IMR-90 (cell line): ENCODE data around the gene SDK1.

Source experiments
- POLR2A ChIP-seq: IDR thresholded peaks from 2 replicates; pipeline ENCODE4 v1.6.1; 2012; ENCODE audit warnings: mild to moderate bottlenecking, low read depth, low read length
- RFX5 ChIP-seq: IDR thresholded peaks from 2 replicates; pipeline ENCODE4 v1.8.0; 2012; ENCODE audit warnings: low read depth, mild to moderate bottlenecking, low read length, moderate library complexity

DNA sequence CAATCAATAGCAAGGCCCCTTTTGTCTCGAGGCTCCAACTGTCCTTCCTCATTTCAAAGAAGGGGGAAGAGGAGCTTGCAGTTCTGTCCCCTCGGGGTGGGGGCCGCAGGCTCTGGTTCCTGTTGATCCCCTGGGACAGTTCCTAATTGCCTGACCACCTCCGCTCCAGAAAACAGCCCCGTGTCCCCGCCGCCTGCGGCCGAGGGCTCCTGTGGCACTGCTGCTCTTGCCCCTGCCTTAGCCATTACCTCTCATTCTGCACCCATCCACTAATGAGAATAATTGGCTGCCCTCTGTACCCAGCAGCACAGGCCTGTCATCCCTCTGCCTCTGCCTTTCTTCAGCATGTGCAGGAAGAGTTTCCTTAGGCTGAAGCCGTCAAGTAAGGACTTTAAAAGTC is 712.7 kb downstream of the SDK1 start:
- no peak for TF ChIP-seq POLR2A
- no peak for TF ChIP-seq RFX5
